ENCODE measurements around the gene DEAF1. TPM values are rescaled to one million over a fixed set of nuclear protein-coding genes. Genes with fewer than 3 reads are reported as not detected.

Gene DEAF1
- total and polyA plus RNA-seq, 9 of the 15 experiments (the other 6 are each of a cell fraction or from before 2014, with no cell fraction given), result 2.0 to 69.1 (median 26.8) TPM

DNA sequence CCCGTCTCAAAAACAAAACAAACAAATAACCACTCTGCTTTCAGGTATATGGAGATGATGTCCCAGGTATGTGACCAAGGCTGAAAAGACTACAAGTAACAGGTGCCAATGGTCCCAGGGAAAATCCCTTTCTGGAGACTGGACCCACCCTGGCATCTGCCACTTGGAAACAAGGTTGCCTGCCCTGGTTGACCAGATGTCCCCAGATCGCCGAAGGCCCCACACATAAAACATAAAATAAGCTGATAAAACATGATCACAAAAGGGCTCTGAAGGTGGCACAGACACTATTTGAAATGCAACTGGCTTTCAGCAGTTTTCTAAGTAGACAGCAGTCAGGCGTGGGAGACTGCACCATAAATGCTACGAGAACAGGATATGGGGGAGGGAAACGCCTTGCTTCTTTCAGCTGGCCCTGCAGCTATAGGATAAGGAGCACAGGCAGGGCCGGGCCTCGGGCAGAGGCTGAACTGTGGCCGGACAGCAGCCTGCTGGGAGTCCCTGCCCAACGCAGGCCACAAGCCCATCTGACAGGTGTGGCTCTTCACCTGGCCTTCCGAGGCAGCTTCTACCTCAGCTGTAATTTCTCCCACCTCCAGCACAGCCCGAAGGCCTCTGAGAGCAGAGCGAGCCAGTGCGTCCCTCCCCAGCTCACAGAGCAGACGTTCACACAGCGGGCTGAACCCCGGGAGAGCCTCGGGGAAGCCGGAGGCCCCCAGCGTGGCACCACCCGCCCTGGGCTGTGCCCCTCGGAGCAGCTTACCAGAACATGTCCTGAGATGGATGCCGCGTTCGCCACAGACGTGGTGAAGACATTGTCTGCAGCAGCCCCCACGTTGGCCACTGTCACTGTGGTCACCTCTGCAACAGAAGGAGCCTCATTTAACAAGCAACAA, 4.0 kb downstream of the DEAF1 start:
- Histone ChIP-seq H3K9me3 (replicated peaks; ENCODE audit: control insufficient read depth, insufficient read depth, low read depth, low read length) (no peaks in the 10 kb centered on the region), H3K9ac (ENCODE audit: insufficient read depth in 1 of 2, low read depth in 2 of 2, low read length in 2 of 2) (peak overlapping the region in 1 of 2 experiments; percentile 88; a peak in 2 of 4 replicates), H2AFZ (ENCODE audit: low read depth, low read length) (no peak overlapping the region), H4K20me1 (replicated peaks; ENCODE audit: control insufficient read depth, insufficient read depth, low read length) (peaks cover 6% of the 10 kb centered on the region), H3K27ac (ENCODE audit: extremely low read depth, low read depth, low read length) (peak overlapping the region; percentile 49), H3K4me3 (no peak overlapping the region), H3K27me3 (ENCODE audit: control insufficient read depth in 2 of 2, insufficient read depth in 2 of 2, low read length in 2 of 2) (no peaks in the 10 kb centered on the region), H3K4me1 (replicated peaks in 1 of 2; ENCODE audit: control insufficient read depth in 2 of 2, insufficient read depth in 2 of 2, low read length in 2 of 2) (peaks cover 25 to 55% of the 10 kb centered on the region in 2 experiments), H3K36me3 (ENCODE audit: control insufficient read depth, insufficient read depth, low read length) (peaks cover 51% of the 10 kb centered on the region; the same call in 2 of the 3 replicates), H3K79me2 (ENCODE audit: control insufficient read depth, insufficient read depth, low read length) (peaks cover 64% of the 10 kb centered on the region), H3K9me1 (ENCODE audit: control insufficient read depth, insufficient read depth, low read length) (peaks cover 4% of the 10 kb centered on the region), H3K4me2 (ENCODE audit: insufficient read depth, low read length) (peak overlapping the region; percentile 47)
- no TSS peak for BruUV-seq (replicated peaks)
- POLR2A ChIA-PET, result interaction anchor here (0.6 to 2.6 kb wide), 10 partner anchors 8 to 305 kb away, joined by 3 to 19 read pairs (median 3); no protein-coding TSS in a partner anchor
- in situ Hi-C loops (cut with MboI) (no loop called here), intact Hi-C loops (cut with micrococcal nuclease) (loop anchor here (10.0 kb wide), 1 partner anchor 136 kb away; no protein-coding TSS in a partner anchor)
- ATAC-seq (peak; percentile 19), FAIRE-seq (peak; percentile 94), DNase-seq (ENCODE audit: extremely low read depth in 1 of 4, low spot score in 3 of 4) (peak in 3 of 4 experiments; percentile 32 to 89 (median 78))
- CTCF ChIA-PET (ENCODE audit: low intra/inter-chr PET ratio), result no interaction called here
- 39% methylated on average over 26 of the region's 27 CpGs for WGBS (ENCODE audit: insufficient coverage, low coverage, missing lambda C conversion rate)
- TF ChIP-seq, protein P1, sequence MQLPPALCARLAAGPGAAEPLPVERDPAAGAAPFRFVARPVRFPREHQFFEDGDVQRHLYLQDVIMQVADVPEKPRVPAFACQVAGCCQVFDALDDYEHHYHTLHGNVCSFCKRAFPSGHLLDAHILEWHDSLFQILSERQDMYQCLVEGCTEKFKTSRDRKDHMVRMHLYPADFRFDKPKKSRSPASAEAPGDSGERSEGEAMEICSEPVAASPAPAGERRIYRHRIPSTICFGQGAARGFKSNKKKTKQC (CRISPR knock-in tag; IDR thresholded peaks at IDR 0.05), result no peak
- TF ChIP-seq NCOA6 (IDR thresholded peaks at IDR 0.05) (no peak), ZNF124 (CRISPR knock-in tag; IDR thresholded peaks at IDR 0.05) (no peak), BRCA1 (IDR thresholded peaks at IDR 0.05) (no peak), BRCA1 (CRISPR knock-in tag; IDR thresholded peaks at IDR 0.05) (no peak), CHD4 (IDR thresholded peaks at IDR 0.05; ENCODE audit: insufficient read depth, insufficient replicate concordance, low read depth, low read length, poor library complexity, severe bottlenecking) (no peak), CBX2 (IDR thresholded peaks at IDR 0.05; ENCODE audit: insufficient read depth, low read length, poor library complexity, severe bottlenecking) (no peak), SAP30 (IDR thresholded peaks at IDR 0.05; ENCODE audit: borderline replicate concordance, insufficient read depth, low read depth, low read length, poor library complexity, severe bottlenecking) (no peak), PHB2 (IDR thresholded peaks at IDR 0.05; ENCODE audit: low read depth) (no peak), TBP (optimal IDR thresholded peaks at IDR 0.05; ENCODE audit: low read depth, low read length) (no peak)
- TF ChIP-seq, protein P2, sequence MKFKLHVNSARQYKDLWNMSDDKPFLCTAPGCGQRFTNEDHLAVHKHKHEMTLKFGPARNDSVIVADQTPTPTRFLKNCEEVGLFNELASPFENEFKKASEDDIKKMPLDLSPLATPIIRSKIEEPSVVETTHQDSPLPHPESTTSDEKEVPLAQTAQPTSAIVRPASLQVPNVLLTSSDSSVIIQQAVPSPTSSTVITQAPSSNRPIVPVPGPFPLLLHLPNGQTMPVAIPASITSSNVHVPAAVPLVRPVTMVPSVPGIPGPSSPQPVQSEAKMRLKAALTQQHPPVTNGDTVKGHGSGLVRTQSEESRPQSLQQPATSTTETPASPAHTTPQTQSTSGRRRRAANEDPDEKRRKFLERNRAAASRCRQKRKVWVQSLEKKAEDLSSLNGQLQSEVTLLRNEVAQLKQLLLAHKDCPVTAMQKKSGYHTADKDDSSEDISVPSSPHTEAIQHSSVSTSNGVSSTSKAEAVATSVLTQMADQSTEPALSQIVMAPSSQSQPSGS (CRISPR knock-in tag; IDR thresholded peaks at IDR 0.05), result no peak
- TF ChIP-seq, protein P3, sequence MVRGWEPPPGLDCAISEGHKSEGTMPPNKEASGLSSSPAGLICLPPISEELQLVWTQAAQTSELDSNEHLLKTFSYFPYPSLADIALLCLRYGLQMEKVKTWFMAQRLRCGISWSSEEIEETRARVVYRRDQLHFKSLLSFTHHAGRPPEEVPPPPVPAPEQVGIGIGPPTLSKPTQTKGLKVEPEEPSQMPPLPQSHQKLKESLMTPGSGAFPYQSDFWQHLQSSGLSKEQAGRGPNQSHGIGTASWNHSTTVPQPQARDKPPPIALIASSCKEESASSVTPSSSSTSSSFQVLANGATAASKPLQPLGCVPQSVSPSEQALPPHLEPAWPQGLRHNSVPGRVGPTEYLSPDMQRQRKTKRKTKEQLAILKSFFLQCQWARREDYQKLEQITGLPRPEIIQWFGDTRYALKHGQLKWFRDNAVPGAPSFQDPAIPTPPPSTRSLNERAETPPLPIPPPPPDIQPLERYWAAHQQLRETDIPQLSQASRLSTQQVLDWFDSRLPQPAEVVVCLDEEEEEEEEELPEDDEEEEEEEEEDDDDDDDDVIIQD (CRISPR knock-in tag; IDR thresholded peaks at IDR 0.05), result no peak
- TF ChIP-seq, protein P4, sequence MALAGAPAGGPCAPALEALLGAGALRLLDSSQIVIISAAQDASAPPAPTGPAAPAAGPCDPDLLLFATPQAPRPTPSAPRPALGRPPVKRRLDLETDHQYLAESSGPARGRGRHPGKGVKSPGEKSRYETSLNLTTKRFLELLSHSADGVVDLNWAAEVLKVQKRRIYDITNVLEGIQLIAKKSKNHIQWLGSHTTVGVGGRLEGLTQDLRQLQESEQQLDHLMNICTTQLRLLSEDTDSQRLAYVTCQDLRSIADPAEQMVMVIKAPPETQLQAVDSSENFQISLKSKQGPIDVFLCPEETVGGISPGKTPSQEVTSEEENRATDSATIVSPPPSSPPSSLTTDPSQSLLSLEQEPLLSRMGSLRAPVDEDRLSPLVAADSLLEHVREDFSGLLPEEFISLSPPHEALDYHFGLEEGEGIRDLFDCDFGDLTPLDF (CRISPR knock-in tag; IDR thresholded peaks at IDR 0.05), result no peak
- TF ChIP-seq, protein P5, sequence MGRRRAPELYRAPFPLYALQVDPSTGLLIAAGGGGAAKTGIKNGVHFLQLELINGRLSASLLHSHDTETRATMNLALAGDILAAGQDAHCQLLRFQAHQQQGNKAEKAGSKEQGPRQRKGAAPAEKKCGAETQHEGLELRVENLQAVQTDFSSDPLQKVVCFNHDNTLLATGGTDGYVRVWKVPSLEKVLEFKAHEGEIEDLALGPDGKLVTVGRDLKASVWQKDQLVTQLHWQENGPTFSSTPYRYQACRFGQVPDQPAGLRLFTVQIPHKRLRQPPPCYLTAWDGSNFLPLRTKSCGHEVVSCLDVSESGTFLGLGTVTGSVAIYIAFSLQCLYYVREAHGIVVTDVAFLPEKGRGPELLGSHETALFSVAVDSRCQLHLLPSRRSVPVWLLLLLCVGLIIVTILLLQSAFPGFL (CRISPR knock-in tag; IDR thresholded peaks at IDR 0.05), result no peak
